Dermis microvascular lymphatic vessel endothelial cell (primary cell): ENCODE measurements around the gene PRDM16. TPM values are rescaled to one million over a fixed set of nuclear protein-coding genes. Genes with fewer than 3 reads are reported as not detected.
"Not testable (repeated sequence)": the region's sequence is repeated elsewhere in the genome, so short reads cannot be mapped to it uniquely, and the experiment has no call there.

Experiments
- DNase-seq, 2 donors: peaks; one replicate each; pipeline versions ENCODE4 v3.0.0 to v3.0.0-alpha.2; 2010; ENCODE audit warnings: low read depth in 2 of 2
- total RNA-seq: library from RNA; depleted of rRNA; stranded (reverse); fragments of >200 nt; gene quantifications from 2 replicates; pipeline ENCODE4 v1.2.1, GENCODE V29; 2014

The PRDM16 gene
- total RNA-seq, 1 donor from 2014 or later: not detected

GRCh38 chr1:3161176-3161840 lies 92.3 kb downstream of the PRDM16 start:
- DNase-seq: no peak

DNA sequence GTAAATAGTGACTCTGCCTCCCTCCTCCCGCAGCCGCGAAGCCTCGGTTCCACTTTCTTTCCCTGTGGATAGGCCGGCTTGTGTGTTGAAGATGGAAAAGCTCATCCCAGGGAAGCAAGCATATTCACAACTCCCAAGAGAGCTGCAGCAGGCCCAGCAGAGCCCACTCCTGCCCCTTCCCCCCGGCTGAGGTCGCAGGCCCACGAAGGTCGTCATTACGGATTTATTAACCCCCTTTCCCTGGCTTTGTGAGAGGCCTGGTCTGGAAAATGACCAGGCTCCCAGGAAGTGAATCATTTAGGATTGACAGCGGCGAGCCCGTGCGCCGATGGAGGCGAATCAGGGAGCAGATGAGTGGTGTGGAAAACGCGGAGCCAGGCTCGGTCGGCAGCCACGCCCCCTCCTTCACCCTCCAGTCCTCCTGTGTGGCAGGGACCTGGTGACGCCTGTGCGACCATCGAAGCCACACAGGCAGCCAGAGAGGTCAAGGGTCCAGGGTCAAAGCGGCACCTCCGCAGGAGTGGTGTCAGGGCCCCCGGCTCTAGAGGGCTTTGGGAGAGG lies 93.4 kb downstream of the PRDM16 start:
- no peak for DNase-seq

DNA sequence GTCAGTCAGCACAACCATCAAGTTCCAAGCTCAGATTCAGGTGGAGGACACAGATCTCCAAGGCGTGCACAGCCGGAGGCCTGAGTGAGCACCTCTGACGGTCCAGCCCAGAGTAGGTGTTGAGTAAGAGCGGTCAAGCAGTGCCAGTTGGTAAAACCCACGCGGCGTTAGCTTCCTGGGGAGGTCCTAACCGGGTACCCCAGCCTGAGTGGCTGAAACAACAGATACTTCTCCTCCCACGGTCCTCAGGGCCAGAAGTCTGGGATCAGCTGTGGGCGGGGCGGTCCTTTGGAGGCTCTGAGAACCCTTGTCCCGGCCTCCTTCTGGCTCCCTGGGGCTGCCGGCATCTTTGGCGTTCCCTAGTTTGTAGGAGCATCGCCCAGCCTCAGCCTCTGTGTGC lies 94.4 kb downstream of the PRDM16 start:
- no peak for DNase-seq

GRCh38 chr1:3164671-3165070 lies 95.7 kb downstream of the PRDM16 start:
- no peak for DNase-seq

DNA sequence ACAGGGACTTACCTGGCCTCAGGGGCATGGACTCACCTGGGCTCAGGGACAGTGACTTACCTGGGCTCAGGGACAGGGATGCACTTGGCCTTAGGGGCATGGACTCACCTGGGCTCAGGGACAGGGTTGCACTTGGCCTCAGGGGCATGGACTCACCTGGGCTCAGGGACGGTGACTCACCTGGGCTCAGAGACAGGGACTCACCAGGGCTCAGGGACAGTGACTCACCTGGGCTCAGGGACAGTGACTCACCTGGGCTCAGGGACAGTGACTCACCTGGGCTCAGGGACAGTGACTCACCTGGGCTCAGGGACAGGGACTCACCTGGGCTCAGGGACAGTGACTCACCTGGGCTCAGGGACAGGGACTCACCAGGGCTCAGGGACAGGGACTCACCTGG lies 96.2 kb downstream of the PRDM16 start:
- not testable (repeated sequence) for DNase-seq

DNA sequence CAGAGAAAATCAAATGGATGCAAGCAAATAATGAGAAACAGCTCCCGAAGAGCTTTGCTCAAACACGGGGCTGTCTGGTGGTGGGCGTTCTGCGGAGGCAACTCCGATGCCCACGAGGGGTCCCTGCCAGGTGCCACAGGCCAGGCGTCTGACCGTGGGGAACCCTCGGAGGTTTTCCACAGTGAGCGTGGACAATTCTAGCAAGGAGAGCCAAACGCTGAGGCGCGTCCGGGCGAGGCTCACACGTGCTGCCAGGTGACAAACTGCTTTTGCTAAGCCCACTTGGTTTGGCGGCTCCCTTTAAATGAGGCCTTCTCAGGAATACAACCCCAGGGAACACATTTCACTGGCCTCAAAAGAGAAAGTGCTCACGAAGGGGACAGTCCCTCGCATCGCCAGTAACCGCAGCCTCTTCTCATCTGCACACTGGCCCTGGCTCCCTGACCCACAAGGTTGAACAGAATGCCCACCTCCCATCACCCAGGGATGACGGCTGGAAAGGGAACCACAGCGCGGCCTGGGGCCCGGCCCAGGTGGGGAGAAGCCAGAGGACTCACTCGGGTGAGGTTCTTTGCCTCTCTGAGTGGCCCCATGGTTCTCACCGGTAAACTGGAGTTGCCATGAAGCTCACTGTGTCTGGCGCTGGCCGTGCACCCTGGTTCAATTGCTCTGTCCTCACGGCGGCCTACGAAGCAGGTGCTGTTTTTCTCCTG lies 97.4 kb downstream of the PRDM16 start:
- DNase-seq: no peak

DNA sequence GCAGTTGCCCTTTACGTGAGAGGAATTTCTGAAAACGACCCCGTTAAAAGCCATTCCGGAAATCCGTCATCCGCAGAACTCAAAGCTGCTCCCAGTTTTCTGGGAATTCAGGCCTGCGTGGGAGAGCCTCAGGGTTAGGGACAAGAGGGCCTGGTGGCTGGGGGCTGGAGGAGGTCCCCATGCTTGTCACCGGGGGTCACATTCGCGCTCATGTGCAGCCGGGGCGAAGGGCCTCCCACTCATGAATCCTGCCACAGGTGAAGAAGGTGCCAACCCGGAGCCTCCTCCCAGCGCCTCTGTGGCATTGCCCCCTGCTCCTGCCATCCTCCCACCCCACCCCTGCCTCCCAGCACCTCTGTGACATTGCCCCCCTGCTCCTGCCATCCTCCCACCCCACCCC lies 98.3 kb downstream of the PRDM16 start:
- no peak for DNase-seq

GRCh38 chr1:3168678-3169077 lies 99.7 kb downstream of the PRDM16 start:
- no peak for DNase-seq

DNA sequence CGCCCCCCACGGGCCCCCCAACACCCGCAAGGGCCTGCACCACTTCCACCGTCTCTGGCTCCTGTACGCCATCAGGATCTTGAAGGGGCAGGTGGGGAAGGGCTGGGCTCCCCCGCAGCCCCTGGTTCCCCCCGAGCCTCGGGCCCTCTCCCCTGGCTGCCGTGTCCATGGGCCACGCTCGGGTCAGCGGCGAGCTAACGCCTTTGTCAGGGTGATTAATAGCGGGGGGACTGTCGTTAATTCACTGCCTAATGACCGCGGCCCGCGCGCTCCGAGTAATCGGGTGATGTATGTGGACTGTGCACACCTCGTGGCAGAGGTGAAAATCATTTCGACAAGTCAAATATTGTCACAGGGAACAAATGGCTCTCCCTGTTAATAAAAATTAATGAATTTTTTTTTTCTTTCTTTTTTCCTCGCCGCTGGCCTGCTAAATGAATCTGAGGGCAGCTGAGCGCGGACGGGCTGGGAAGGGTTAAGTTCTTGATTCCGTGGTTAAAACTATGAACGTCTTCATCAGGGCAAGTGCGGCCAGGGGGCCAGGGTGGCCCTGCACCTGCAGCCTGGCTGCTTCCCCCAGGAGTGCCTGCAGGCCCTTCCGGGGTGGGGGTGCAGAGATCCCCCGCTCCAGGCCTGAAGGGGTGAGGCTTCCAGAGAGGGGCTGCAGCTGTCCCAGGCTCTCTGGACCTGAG lies 100.8 kb downstream of the PRDM16 start:
- DNase-seq: no peak

DNA sequence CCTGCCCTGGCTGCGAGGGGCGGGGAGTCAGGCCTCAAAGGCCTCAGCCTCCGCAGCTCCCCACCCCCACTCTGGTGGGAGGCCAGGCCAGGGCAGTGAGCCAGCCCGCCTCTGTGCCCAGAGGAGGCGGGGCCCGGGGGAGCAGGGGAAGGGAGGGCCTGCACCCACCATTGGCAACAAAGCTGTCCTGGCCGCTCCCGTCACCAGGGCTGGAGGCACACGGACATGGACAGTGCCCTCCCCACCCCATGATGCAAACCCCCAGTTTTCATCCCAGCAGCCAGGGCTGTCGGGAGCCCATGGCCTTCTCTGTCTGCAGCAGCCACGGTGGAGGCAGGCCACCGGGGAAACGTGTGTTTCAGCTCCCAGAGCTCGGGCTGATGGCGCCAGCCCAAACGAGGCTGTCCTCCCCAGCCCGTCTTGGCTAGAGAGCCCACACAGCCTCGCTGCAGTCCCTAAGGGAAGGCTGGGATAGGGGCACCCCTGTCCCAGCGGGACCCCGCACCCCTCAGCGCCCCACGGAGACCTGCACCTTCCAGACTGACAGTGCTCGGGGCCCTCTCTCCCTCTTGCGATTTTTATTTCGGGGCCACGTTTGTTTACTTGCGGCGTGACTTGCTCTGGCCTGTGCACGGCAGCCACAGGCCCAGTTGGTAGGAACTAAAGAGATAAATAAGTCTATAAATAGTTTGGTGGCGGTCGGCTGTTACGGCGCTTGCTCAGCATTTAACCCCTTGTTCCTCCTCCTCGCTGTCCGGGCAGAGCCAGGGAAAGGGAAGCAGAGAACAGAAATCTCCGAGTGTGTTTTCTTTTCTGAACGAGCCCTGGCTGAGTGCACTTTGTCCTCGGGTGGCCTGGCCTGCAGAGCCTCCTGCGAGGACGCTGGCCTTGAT lies 101.8 kb downstream of the PRDM16 start:
- DNase-seq: no peak

DNA sequence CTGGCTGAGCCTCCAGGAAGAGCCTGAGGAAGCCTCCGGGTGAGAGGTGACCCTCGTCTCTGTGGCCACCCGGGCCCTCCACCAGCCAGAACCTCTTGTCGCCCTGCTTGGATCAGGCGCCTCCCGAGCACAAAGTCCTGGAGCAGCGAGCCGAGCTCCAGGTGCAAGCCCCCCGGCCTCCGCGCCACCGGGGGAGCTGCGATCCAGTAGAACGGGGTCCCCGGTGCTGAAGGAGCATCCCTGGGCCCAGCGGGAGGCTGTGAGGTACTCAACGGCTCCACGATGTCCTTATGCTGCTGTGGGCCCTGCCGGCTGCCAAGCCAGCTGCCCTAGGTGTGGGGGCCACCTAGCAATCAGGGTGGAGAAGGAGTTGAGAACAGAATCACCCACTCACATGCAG lies 102.8 kb downstream of the PRDM16 start:
- no peak for DNase-seq

- DNase-seq: no peak
Measured at GRCh38 chr1:3172431-3173380, 103.7 kb downstream of the PRDM16 start.

DNA sequence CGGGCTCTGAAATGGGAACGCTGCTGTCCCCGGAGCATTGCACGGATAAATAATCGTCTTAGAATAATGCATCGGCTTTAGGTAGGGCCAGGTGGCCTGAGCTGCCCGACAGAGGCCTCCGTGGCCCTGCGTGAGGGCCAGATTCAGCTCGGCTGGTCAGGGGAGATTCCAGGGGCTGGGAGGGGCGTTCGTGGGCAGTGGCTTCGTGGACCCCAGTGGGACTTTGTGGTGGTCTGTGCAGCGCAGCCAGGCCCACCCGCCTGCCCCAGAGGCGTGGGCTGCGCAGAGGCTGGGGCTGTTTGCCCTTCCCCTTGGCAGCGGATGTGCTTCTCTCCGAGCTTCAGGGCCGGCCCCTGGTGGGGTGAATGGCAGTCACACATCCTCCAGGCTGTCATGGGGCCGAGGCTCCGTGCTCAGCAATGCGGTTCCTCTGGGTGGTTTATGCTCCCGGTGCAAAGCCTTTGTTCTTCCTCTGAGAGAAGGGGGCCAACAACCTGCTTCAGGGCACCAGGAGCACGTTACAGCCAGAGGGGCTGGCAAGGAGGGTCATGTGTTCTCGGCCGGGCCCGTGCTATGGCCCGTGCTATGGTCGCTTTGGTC lies 104.5 kb downstream of the PRDM16 start:
- no peak for DNase-seq

DNA sequence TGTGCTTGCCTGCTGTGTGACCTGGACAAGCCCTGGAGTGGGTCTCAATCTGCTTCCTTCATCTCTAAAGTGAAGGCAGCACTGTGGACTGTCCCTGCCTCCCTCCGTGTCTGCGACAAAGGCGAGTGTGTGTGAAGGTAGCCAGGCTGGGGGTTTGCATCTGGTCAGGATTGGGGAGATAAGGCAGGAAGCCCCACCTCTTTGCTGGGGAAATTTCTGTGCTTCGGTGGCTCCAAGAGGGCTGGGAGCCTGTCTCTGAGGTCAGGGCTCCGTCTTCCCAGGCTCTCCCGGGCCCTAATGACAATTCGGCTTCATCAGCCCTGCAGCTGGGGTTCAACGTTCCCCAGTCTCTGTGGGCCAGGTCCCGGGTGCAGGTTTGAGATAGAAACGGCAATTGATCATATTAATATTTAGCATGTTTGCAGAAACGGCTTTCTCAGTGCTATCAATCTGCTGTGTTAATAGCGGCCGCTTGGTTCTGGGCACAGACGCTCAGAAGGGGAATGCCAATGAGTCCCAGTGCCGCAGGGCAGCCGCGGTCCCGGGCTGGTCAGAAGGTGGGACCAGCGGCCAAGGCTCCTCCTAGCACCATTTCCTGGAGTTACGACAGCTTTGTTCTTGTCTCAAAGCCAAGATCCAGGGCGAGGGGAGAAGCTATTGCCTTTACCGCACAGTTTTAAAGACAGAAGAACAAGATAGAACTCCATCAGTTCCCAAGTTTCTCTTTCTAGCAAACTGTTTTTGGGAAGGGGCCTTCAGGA lies 105.7 kb downstream of the PRDM16 start:
- no peak for DNase-seq

- DNase-seq: no peak
Measured at GRCh38 chr1:3175486-3175885, 106.5 kb downstream of the PRDM16 start.

GRCh38 chr1:3176028-3176427 lies 107.0 kb downstream of the PRDM16 start:
- no peak for DNase-seq

GRCh38 chr1:3176820-3177219 lies 107.8 kb downstream of the PRDM16 start:
- no peak for DNase-seq

DNA sequence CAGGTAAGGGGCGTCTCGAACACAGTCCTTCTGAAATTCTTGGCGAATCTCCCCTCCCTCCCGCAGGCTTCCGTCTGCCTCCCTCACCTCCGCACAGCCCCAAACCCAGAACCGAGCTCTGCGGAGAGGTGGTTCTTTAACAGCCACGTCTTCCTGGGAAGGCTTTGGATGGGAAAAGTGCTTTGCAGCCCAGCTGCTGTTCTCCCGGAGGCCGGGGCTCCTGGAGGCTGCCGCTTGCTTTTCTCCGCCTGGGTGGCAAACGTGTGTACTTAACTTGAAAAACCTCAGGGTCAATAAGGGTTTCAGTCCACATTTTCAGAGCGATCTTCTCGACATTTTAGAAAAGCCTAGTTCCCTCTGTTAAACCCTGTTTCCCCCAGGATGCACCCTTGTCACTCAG lies 109.3 kb downstream of the PRDM16 start:
- no peak for DNase-seq

- no peak for DNase-seq
Measured at GRCh38 chr1:3179471-3179870, 110.5 kb downstream of the PRDM16 start.
